Jurkat, Clone E6-1 (cell line): ENCODE data around the gene AP1G1. TPM values are rescaled to one million over a fixed set of nuclear protein-coding genes. Genes with fewer than 3 reads are reported as not detected.
"Not testable (repeated sequence)": the region's sequence is repeated elsewhere in the genome, so short reads cannot be mapped to it uniquely, and the experiment has no call there.

Source experiments
- DNase-seq: peaks from one replicate; pipeline ENCODE4 v3.0.0-alpha.2; 2011; ENCODE audit warnings: low read depth, low spot score
- H3K4me3 ChIP-seq: 2 replicates; pipeline ENCODE4 v1.5.1; 2011; ENCODE audit warnings: mild to moderate bottlenecking, low read length, control low read depth, moderate library complexity
- polyA plus RNA-seq: library from polyadenylated mRNA; unstranded; fragments of >200 nt; gene quantifications from one replicate; pipeline ENCODE4 v1.2.1, GENCODE V29; 2012; ENCODE audit warnings: missing spikeins; ENCODE audit not compliant: insufficient read length, insufficient read depth

The AP1G1 gene
- polyA plus RNA-seq = 36.3 TPM

DNA sequence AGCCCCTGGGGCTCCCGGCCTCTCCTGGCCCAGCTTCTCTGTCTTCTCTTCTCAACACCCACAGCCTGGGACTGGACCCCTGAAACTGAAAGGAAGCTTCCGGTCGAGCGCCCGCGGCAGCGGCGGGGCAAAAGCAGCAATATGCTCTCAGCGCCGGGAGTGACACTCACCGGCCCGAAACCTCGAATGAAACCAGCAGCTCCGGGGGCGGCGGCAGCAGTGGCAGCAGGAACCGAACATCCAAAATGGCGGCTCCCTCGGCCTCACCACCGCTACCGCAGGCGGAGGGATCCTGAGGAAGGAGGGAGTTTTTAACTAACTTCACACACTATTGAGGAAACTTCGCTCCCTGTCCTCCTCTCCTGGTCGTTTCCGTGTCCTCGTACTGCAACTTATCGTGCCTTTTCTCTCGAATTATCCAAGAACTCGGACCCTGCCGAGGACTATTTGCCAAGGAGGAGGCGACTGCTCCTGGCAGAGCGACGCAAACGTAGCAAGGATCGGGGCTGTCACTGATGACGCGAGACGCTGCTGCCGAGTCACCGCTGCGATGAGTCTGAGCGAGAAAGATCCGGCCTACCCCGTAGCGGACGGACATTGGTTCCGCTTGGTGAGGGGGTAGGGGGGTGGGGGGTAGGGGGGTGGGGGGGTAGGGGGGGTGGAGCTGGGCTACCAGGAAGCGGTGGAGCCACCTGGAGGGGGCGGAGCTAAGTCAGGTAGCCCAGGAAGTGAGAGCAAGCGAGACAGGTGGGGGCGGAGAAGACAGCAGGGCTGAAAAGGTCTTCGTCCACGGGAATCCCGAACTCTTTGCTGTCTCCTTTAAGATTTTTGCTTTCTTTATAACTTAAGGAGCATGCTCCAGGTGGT lies at the start of gene AP1G1:
Gene AP1G1, minus strand, starts transcription at position 242 of the 867 bp plus-strand sequence. CDS start 19,355 bp downstream, outside the sequence.
- DNase-seq = peak; percentile 98

GRCh38 chr16:71855937-71856662 lies 47.5 kb upstream of the AP1G1 start:
- DNase-seq = no peak
- no peak overlapping the region for H3K4me3 ChIP-seq

More for the DNA sequence above, at the start of gene AP1G1:
- H3K4me3 ChIP-seq = peak within 1 kb of the TSS; percentile 90

DNA sequence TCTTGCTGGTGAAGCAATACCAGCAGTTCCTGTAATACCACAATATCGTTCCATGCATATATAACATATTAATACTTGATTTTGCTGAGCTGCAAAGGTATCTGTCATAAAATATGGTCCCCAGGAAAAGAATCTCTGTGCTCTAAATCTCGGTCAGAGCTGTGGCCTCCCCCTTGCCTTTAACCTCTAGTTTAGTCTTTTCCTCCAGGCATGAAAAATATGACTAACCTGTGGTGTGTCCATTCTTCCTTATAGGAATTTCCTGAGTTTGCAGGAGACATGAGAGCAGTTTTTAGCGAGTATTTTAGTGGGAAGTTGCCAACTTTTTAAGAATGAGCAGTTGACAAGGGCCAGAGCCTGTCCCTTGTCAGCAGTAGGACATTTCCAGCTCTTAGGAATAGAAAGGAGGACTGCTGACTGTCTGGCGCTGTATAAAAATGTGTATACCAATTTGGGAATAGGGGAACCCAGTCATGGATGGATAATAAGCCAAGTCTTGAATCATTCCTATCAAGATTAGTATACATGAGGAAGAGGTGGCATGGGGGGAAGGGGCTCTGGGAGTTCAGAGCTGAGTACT lies 45.8 kb upstream of the AP1G1 start:
- no peak for DNase-seq
- H3K4me3 ChIP-seq = no peak overlapping the region

- DNase-seq = no peak
- no peak overlapping the region for H3K4me3 ChIP-seq
These were observed 44.8 kb upstream of the AP1G1 start for GRCh38 chr16:71853413-71853812.

DNA sequence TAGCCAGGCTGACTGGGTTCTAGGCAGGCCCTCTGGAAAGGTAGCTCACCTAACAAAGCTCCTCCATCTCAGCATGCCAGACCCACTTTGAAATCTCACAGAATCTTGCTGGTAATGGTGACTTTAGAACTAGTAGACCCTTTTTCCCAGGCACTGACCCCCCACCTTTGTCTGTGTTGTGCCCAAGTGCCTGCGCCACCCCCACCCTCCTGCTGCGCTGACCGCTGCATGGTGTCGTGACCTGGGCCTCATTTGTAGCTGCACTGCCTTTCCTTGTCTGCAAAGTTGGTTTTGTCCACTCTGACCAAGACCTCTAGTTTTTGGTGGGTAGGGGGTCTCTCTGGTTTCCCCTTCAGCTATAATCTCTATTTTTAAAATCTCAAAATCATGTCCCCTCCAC lies 43.9 kb upstream of the AP1G1 start:
- no peak for DNase-seq
- no peak overlapping the region for H3K4me3 ChIP-seq

DNA sequence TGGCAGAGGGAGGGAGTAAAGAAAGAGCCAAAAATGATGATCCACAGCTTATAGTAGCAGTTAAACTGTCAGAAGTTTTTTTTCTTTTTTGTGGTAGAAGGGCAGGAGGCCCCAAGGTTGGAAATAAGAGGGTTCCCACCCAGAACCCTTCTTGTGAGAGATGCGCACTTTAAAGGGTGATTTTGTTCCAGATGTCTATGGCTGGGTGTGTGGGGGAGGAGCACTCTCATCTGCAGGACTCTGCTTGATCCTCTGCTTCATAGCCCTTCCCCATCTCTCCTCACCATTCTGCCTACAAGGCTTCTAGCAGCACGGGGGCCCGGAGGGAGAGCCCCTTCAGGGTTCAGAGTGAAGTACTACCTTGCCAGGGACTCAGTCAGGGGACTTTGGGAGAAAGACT lies 43.5 kb upstream of the AP1G1 start:
- H3K4me3 ChIP-seq = peak overlapping the region; percentile 5

DNA sequence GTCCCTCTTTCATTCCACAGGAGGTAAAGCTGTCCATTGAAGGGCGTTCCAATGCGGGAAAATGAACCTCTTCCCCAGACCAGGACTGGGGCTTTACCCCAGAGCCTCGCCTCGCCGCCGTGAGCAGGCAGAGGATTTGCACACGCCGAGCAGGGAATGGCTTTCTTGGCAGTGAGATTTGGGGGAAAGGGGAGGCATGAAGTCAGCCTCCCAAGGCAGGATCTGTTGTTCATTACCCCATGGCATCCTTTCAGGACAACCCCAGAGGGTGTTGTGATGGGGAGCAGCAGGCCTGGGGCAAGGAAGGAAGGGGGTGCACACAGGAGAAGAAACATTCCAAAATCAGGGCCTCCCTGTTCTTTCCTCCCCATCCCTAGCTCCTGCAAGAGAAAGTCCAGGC lies 43.1 kb upstream of the AP1G1 start:
- no peak for DNase-seq
- peak overlapping the region; percentile 5 for H3K4me3 ChIP-seq

More for the DNA sequence above, 43.5 kb upstream of the AP1G1 start:
- peak; percentile 56 for DNase-seq

DNA sequence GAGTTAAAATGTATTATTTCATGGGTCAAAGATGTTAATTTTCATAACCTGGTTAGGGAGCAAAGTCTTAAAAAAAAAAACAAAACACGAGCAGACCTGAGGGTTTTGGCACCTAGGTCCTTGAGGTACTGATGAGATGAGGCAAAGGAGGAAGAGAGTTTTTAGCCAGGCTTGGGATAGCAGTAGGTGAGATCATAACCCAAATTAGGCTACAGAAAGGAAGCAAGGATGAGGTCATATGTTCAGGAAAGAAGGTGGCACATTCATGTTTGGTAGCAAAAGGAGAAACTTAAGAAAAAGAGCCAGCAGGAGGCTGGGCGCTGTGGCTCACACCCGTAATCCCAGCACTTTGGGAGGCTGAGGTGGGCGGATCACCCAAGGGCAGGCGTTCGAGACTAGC lies 40.0 kb upstream of the AP1G1 start:
- H3K4me3 ChIP-seq = no peak overlapping the region
- DNase-seq = no peak

DNA sequence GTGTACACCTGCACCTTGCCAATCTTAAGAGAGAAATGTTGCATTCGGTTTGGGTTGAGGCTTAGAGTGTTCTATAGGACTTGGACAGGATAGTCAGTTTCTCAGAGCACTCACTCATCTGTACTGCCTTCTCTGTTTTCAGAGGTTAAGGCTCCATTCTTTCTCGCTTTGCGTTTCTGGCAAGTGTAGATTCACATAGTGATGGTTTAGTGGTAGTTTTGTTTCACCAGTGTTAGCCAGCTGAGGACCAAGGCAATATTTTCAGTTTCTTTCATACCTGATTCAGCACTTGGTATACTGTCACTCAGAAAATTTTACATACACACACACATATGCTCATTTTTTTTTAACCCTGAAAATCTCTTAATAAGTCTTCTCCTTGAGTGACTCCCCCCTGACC lies 38.5 kb upstream of the AP1G1 start:
- no peak for DNase-seq
- peak overlapping the region; percentile 95 for H3K4me3 ChIP-seq

GRCh38 chr16:71846431-71846830 lies 37.8 kb upstream of the AP1G1 start:
- peak overlapping the region; percentile 95 for H3K4me3 ChIP-seq
- DNase-seq = no peak

- H3K4me3 ChIP-seq = peak within 1 kb of the TSS; percentile 95
- DNase-seq = peak; percentile 89
These were observed 37.2 kb upstream of the AP1G1 start, which contains the start of gene ATXN1L for GRCh38 chr16:71845639-71846430. ATXN1L (plus strand) TSS chr16:71845976; CDS start chr16:71849741, 3,765 bp downstream.

DNA sequence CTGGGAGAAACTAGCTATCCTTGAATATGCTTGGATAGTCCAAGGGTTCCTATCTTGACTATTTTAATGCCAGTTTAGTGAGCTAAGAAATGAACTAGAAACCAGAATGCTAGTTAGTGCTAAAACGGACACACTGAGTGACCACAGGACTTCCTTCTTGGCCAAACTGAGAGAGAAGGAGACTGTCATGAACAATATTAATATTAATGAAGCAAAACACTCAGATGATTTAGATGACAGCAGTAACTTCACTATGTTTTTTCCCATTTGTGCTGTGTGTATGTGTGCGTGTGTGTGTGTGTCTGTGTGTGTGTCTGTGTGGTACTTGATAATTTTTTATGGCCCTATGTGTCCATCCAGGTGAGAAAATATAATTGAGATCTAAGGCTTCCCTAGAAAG lies 34.9 kb upstream of the AP1G1 start:
- H3K4me3 ChIP-seq = no peak overlapping the region
- no peak for DNase-seq

GRCh38 chr16:71840052-71840451 lies 31.4 kb upstream of the AP1G1 start:
- DNase-seq = no peak
- no peak overlapping the region for H3K4me3 ChIP-seq

GRCh38 chr16:71837150-71837549 lies 28.5 kb upstream of the AP1G1 start:
- H3K4me3 ChIP-seq = no peak overlapping the region
- no peak for DNase-seq

DNA sequence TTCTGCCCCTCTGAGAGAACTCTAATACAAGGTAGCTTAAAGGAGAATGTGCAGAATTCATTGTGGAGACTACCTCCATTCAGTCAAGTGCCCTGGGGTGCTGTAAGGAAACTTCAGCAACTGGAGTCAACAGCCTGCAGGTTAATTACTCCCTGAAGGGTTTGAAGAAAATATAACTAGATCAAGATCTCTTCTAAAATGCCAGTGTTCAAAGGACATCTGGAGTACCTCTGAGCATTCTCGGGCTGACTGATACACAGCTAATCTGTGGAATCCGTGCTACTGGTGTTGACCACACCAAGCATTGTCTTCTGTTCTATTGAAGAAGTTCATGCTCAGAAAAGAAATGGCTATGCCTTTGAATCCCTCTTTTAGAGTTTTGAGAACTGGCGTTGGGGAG lies 25.7 kb upstream of the AP1G1 start:
- DNase-seq = no peak
- no peak overlapping the region for H3K4me3 ChIP-seq

GRCh38 chr16:71832112-71832511 lies 23.5 kb upstream of the AP1G1 start:
- not testable (repeated sequence) for DNase-seq, H3K4me3 ChIP-seq

- not testable (repeated sequence) for H3K4me3 ChIP-seq, DNase-seq
These were observed 23.1 kb upstream of the AP1G1 start for GRCh38 chr16:71831698-71832097.

GRCh38 chr16:71830359-71830758 lies 21.7 kb upstream of the AP1G1 start:
- DNase-seq = no peak
- H3K4me3 ChIP-seq = no peak overlapping the region

- DNase-seq = no peak
- H3K4me3 ChIP-seq = no peak overlapping the region
These were observed 17.9 kb upstream of the AP1G1 start for GRCh38 chr16:71826533-71827017.
